H1 (cell line): Measurements from ENCODE around the gene ASGR1. TPM values are rescaled to one million over a fixed set of nuclear protein-coding genes. Genes with fewer than 3 reads are reported as not detected.
A peak's percentile ranks its signal among the peaks of the same experiment; 100 is the strongest.

Experiments used
- ATF2 ChIP-seq: IDR thresholded peaks from 2 replicates; pipeline ENCODE4 v1.6.1; 2012; ENCODE audit warnings: low read length, inconsistent platforms
- ATF3 ChIP-seq: IDR thresholded peaks from 2 replicates; pipeline ENCODE4 v1.6.1; 2011; ENCODE audit warnings: low read depth, mild to moderate bottlenecking, low read length; ENCODE audit not compliant: insufficient read depth
- CBX5 ChIP-seq: fragments of 300-800, 300-1000 bp; sonication (generic); IDR thresholded peaks from 2 replicates; pipeline ENCODE4 v1.7.1; 2016; ENCODE audit warnings: antibody characterized with exemption, low read length, low read depth
- CREB1 ChIP-seq: IDR thresholded peaks from 2 replicates; pipeline ENCODE4 v1.6.1; 2012; ENCODE audit warnings: inconsistent platforms
- EGR1 ChIP-seq: IDR thresholded peaks from 2 replicates; pipeline ENCODE4 v1.6.1; 2011; ENCODE audit warnings: low read depth, low read length, borderline replicate concordance
- FOSL1 ChIP-seq: IDR thresholded peaks from 2 replicates; pipeline ENCODE4 v1.6.1; 2011; ENCODE audit warnings: mild to moderate bottlenecking, low read depth, low read length, moderate library complexity; ENCODE audit not compliant: insufficient read depth
- HDAC6 ChIP-seq: IDR thresholded peaks from one replicate; pipeline ENCODE4 v1.7.1; 2012; ENCODE audit warnings: low read depth, mild to moderate bottlenecking, inconsistent platforms, low read length, moderate library complexity
- JUND ChIP-seq: IDR thresholded peaks from 2 replicates; pipeline ENCODE4 v1.6.1; 2011; ENCODE audit warnings: mild to moderate bottlenecking, improper control_type of control experiment, low read length
- KDM5A ChIP-seq: fragments of 200-600 bp; IDR thresholded peaks from 2 replicates; pipeline ENCODE4 v1.7.1; 2012; ENCODE audit warnings: mild to moderate bottlenecking, low read length, inconsistent platforms, mixed read lengths
- MAFK ChIP-seq: IDR thresholded peaks from 2 replicates; pipeline ENCODE4 v1.6.1; 2012; ENCODE audit warnings: low read depth, mild to moderate bottlenecking, improper control_type of control experiment, low read length
- POU5F1 ChIP-seq: IDR thresholded peaks from 2 replicates; pipeline ENCODE4 v1.6.1; 2011; ENCODE audit warnings: low read depth, mild to moderate bottlenecking, low read length, moderate library complexity
- RAD21 ChIP-seq, 2 experiments: IDR thresholded peaks in 1 of 2; conservative IDR thresholded peaks in 1 of 2; 2 replicates each; pipeline ENCODE4 v1.6.1; 2011; ENCODE audit warnings: low read depth in 2 of 2, low read length in 2 of 2, improper control_type of control experiment in 1 of 2, inconsistent platforms in 1 of 2, mild to moderate bottlenecking in 1 of 2, moderate library complexity in 1 of 2
- SAP30 ChIP-seq: fragments of 300-600 bp; sonication (generic); IDR thresholded peaks from 2 replicates; pipeline ENCODE4 v1.7.1; 2012; ENCODE audit warnings: low read length, moderate library complexity, mild to moderate bottlenecking, inconsistent platforms; ENCODE audit not compliant: insufficient read depth, insufficient replicate concordance
- SIN3A ChIP-seq, 2 experiments: IDR thresholded peaks in 1 of 2; conservative IDR thresholded peaks in 1 of 2; 2 replicates each; pipeline ENCODE4 v1.6.1; 2011 to 2012; ENCODE audit warnings: low read length in 2 of 2, improper control_type of control experiment in 1 of 2, low read depth in 1 of 2, mild to moderate bottlenecking in 1 of 2
- SIX5 ChIP-seq: IDR thresholded peaks from 2 replicates; pipeline ENCODE4 v1.6.1; 2011; ENCODE audit warnings: mild to moderate bottlenecking, low read depth, low read length
- SP2 ChIP-seq: IDR thresholded peaks from 2 replicates; pipeline ENCODE4 v1.6.1; 2012; ENCODE audit warnings: mild to moderate bottlenecking, low read length, inconsistent platforms
- SRF ChIP-seq: IDR thresholded peaks from 2 replicates; pipeline ENCODE4 v1.6.1; 2011; ENCODE audit warnings: mild to moderate bottlenecking, low read depth, low read length, moderate library complexity
- SUZ12 ChIP-seq: fragments of 200-600 bp; sonication (generic); IDR thresholded peaks from 2 replicates; pipeline ENCODE4 v1.6.1; 2012; ENCODE audit warnings: mild to moderate bottlenecking, inconsistent platforms, low read length, moderate library complexity, mixed read lengths
- TAF7 ChIP-seq: optimal IDR thresholded peaks from 2 replicates; pipeline ENCODE3; 2011; ENCODE audit warnings: low read depth, mild to moderate bottlenecking, inconsistent platforms, low read length, moderate library complexity, borderline replicate concordance
- TEAD4 ChIP-seq: IDR thresholded peaks from 2 replicates; pipeline ENCODE4 v1.6.1; 2012; ENCODE audit warnings: low read depth, low read length, inconsistent platforms, mixed read lengths
- USF2 ChIP-seq: IDR thresholded peaks from 2 replicates; pipeline ENCODE4 v1.6.1; 2011; ENCODE audit warnings: low read length, improper control_type of control experiment
- YY1 ChIP-seq: IDR thresholded peaks from 2 replicates; pipeline ENCODE4 v1.6.1; 2011; ENCODE audit warnings: low read depth, mild to moderate bottlenecking, low read length
- polyA plus RNA-seq, 7 experiments: library from polyadenylated mRNA; depleted of rRNA in 3 of 7; stranded (reverse) in 5 of 7; unstranded in 2 of 7; fragments of >200 nt in 5 of 7; fragments of 200-250 nt in 2 of 7; gene quantifications; 1 replicate in 5 of 7; 2 replicates in 1 of 7; 4 replicates in 1 of 7; pipeline versions ENCODE4 v1.2.1 to v1.2.3, GENCODE V29; 2011 to 2013; ENCODE audit warnings: missing spikeins in 2 of 7, mixed read lengths in 2 of 7
- total RNA-seq: library from RNA; stranded (reverse); fragmentation: NEBNext Ultra II Directional; extraction: Animal tissue kit (Norgen Biotek cat#: 25700); gene quantifications from 2 replicates; pipeline ENCODE4 v1.2.1, GENCODE V29; 2021

ASGR1 gene
- total and polyA plus RNA-seq, 2 of the 8 experiments (the other 6 are each of a cell fraction or from before 2014, with no cell fraction given), result 10.8 to 14.5 TPM

- TF ChIP-seq SIN3A (conservative IDR thresholded peaks at IDR 0.05 in 1 of 2, IDR thresholded peaks at IDR 0.05 in 1 of 2; ENCODE audit: low read depth in 1 of 2, low read length in 2 of 2), result no peak; a peak in 1 of 4 replicates
- TF ChIP-seq HDAC6, result no peak
- no peak for TF ChIP-seq ATF3
- no peak for TF ChIP-seq SUZ12
- no peak for TF ChIP-seq ATF2
- TF ChIP-seq USF2, result no peak
- TF ChIP-seq SIX5, result peak; percentile 98
- TF ChIP-seq SRF, result no peak
- no peak for TF ChIP-seq TAF7
- no peak for TF ChIP-seq SP2
- TF ChIP-seq YY1, result no peak
- 0 out of 2 replicates have a peak, but pooled peaks have one; percentile 42 for TF ChIP-seq CREB1
- TF ChIP-seq KDM5A, result no peak
- peak; percentile 37 for TF ChIP-seq SAP30
- TF ChIP-seq RAD21 (IDR thresholded peaks at IDR 0.05 in 1 of 2, conservative IDR thresholded peaks at IDR 0.05 in 1 of 2; ENCODE audit: low read depth in 2 of 2, low read length in 2 of 2), result no peak
- no peak for TF ChIP-seq EGR1
- peak; percentile 90 for TF ChIP-seq TEAD4
- TF ChIP-seq CBX5, result no peak
- no peak for TF ChIP-seq POU5F1
- TF ChIP-seq MAFK, result no peak
- TF ChIP-seq FOSL1, result no peak
- no peak for TF ChIP-seq JUND
Observed at GRCh38 chr17:7215136-7215638, 36.0 kb upstream of the ASGR1 start (continued).
